Endometrial microvascular endothelial cells (primary cell): ENCODE results near the gene ABCA7. TPM values are rescaled to one million over a fixed set of nuclear protein-coding genes. Genes with fewer than 3 reads are reported as not detected.

ENCODE experiments used
- in situ Hi-C: cut with HindIII; loops from 2 replicates; pipeline ENCODE4 v1.10.0; 2017; ENCODE audit warnings: low sequenced_read_pairs, low pct_unique_long_range_greater_than_20kb; ENCODE audit errors: inconsistent ontology term
- total RNA-seq: library from RNA; depleted of rRNA; stranded (reverse); fragments of >200 nt; gene quantifications from one replicate; pipeline ENCODE4 v1.2.3, GENCODE V29; 2015; ENCODE audit errors: inconsistent ontology term

ABCA7 gene
- total RNA-seq, 1 donor from 2014 or later, result 1.8 TPM

- in situ Hi-C loops, result no loop called here
Measured at GRCh38 chr19:1064661-1065605, 25.0 kb downstream of the ABCA7 start.

- in situ Hi-C loops, result no loop called here
Measured at GRCh38 chr19:1065606-1066109, 25.8 kb downstream of the ABCA7 start.

GRCh38 chr19:1066251-1066747, 26.4 kb downstream of the ABCA7 start:
- in situ Hi-C loops, result no loop called here

GRCh38 chr19:1066748-1067340, 26.9 kb downstream of the ABCA7 start, which contains the start of gene ARHGAP45:
Gene ARHGAP45, plus strand, starts transcription at chr19:1067167. Its CDS starts 239 bp downstream, at chr19:1067406.
- in situ Hi-C loops, result no loop called here

- in situ Hi-C loops, result no loop called here
Measured at GRCh38 chr19:1067341-1067957, 27.5 kb downstream of the ABCA7 start.

GRCh38 chr19:1068009-1069001, 28.4 kb downstream of the ABCA7 start:
- in situ Hi-C loops, result no loop called here

- in situ Hi-C loops, result no loop called here
Measured at GRCh38 chr19:1069009-1069779, 29.3 kb downstream of the ABCA7 start.

GRCh38 chr19:1070576-1070930, 30.6 kb downstream of the ABCA7 start:
- in situ Hi-C loops, result no loop called here

- in situ Hi-C loops, result no loop called here
Measured at GRCh38 chr19:1070931-1071791, 31.3 kb downstream of the ABCA7 start.

GRCh38 chr19:1072371-1073015, 32.6 kb downstream of the ABCA7 start:
- in situ Hi-C loops, result no loop called here

GRCh38 chr19:1073063-1073955, 33.4 kb downstream of the ABCA7 start:
- in situ Hi-C loops, result no loop called here

- in situ Hi-C loops, result no loop called here
Measured at GRCh38 chr19:1073956-1074517, 34.1 kb downstream of the ABCA7 start.

- in situ Hi-C loops, result no loop called here
Measured at GRCh38 chr19:1074544-1075283, 34.8 kb downstream of the ABCA7 start.

- in situ Hi-C loops, result no loop called here
Measured at GRCh38 chr19:1076046-1076386, 36.1 kb downstream of the ABCA7 start.

- in situ Hi-C loops, result no loop called here
Measured at GRCh38 chr19:1076951-1077350, 37.0 kb downstream of the ABCA7 start.
